GM12878 (cell line): Measurements from ENCODE around the gene B4GALT4. TPM values are rescaled to one million over a fixed set of nuclear protein-coding genes. Genes with fewer than 3 reads are reported as not detected.

Experiments
- ATAC-seq: fragments of 200-7000 bp; cut with Tn5 transposase; 3 replicates; pipeline ENCODE4 v1.9.1; 2020; ENCODE audit warnings: mild to moderate bottlenecking, moderate library complexity
- BruUV-seq: library from RNA; stranded (reverse); fragments of 400-500 nt; replicated peaks from 2 replicates; lab custom pipeline; 2021; lab: Mats Ljungman, UMichigan
- CTCF ChIA-PET: fragments of 300-600 bp; sonication (Branson Sonifier 250); formaldehyde crosslinking; extraction: SDS; loops from one replicate; lab custom pipeline; 2021; ENCODE audit warnings: inconsistent platforms; lab: Yijun Ruan, JAX
- POLR2A ChIA-PET: fragments of 350-600 bp; formaldehyde crosslinking; extraction: SDS; loops from one replicate; lab custom pipeline; 2021; ENCODE audit warnings: inconsistent platforms; lab: Charles Lee
- RAD21 ChIA-PET: fragments of 300-600 bp; sonication (Branson Sonifier 250); formaldehyde crosslinking; loops from one replicate; lab custom pipeline; 2023; ENCODE audit warnings: antibody characterized with exemption; ENCODE audit not compliant: unreplicated experiment; lab: Charles Lee
- SMC1A ChIA-PET: fragments of 300-600 bp; sonication (Branson Sonifier 250); formaldehyde crosslinking; loops from one replicate; lab custom pipeline; 2023; ENCODE audit not compliant: unreplicated experiment, uncharacterized antibody; lab: Charles Lee
- DNase-seq: peaks from one replicate; pipeline ENCODE4 v3.0.0-alpha.2; 2011; ENCODE audit warnings: low read depth, low spot score
- FAIRE-seq: peaks from 3 replicates; lab custom pipeline; 2011; peaks lifted over from hg19 to GRCh38; lab: Jason Lieb, UNC
- H2AFZ ChIP-seq: 2 replicates; pipeline ENCODE4 v1.6.0; 2011; ENCODE audit warnings: low read depth, low read length, control low read depth; ENCODE audit not compliant: control insufficient read depth
- H3K27ac ChIP-seq: 2 replicates; pipeline ENCODE4 v1.5.1; 2011; ENCODE audit warnings: control low read depth; ENCODE audit not compliant: control insufficient read depth, insufficient read depth
- H3K27me3 ChIP-seq, 2 experiments: replicated peaks in 1 of 2; 2 replicates each; pipeline versions ENCODE4 v1.6.0 to v1.6.1; 2011; ENCODE audit warnings: low read length in 1 of 2; ENCODE audit not compliant: control insufficient read depth in 2 of 2, insufficient read depth in 2 of 2
- H3K36me3 ChIP-seq, 2 experiments: 2 replicates each; pipeline ENCODE4 v1.5.1; 2011; ENCODE audit warnings: low read length in 1 of 2; ENCODE audit not compliant: control insufficient read depth in 2 of 2, insufficient read depth in 2 of 2
- H3K4me1 ChIP-seq: 2 replicates; pipeline ENCODE4 v1.6.1; 2011; ENCODE audit warnings: mild to moderate bottlenecking, low read length, moderate library complexity, mixed read lengths; ENCODE audit not compliant: control insufficient read depth, insufficient read depth
- H3K4me2 ChIP-seq: 2 replicates; pipeline ENCODE4 v1.6.0; 2011; ENCODE audit warnings: control low read depth; ENCODE audit not compliant: control insufficient read depth, insufficient read depth
- H3K4me3 ChIP-seq: fragments of 200-600 bp; sonication (generic); 2 replicates; pipeline ENCODE4 v1.5.1; 2016
- H3K79me2 ChIP-seq: 2 replicates; pipeline ENCODE4 v1.6.0; 2011; ENCODE audit warnings: low read length; ENCODE audit not compliant: control insufficient read depth, insufficient read depth
- H3K9ac ChIP-seq: 2 replicates; pipeline ENCODE4 v1.8.0; 2011; ENCODE audit warnings: low read length, control low read depth, mixed read lengths; ENCODE audit not compliant: control insufficient read depth, insufficient read depth
- H3K9me3 ChIP-seq: replicated peaks from 3 replicates; pipeline ENCODE4 v1.5.1; 2011; ENCODE audit warnings: mild to moderate bottlenecking, low read length; ENCODE audit not compliant: control insufficient read depth, insufficient read depth
- H4K20me1 ChIP-seq: 2 replicates; pipeline ENCODE4 v1.6.0; 2011; ENCODE audit not compliant: control insufficient read depth, insufficient read depth
- BACH1 ChIP-seq: fragments of 450-650 bp; IDR thresholded peaks from 2 replicates; pipeline ENCODE4 v1.6.1; 2017; ENCODE audit warnings: mild to moderate bottlenecking, borderline replicate concordance
- CBFB ChIP-seq: IDR thresholded peaks from 2 replicates; pipeline ENCODE4 v1.6.1; 2016; ENCODE audit warnings: antibody characterized with exemption, low read depth
- CREB1 ChIP-seq: IDR thresholded peaks from 2 replicates; pipeline ENCODE4 v1.6.1; 2012; ENCODE audit warnings: low read depth, mild to moderate bottlenecking, inconsistent platforms
- CUX1 ChIP-seq: IDR thresholded peaks from 2 replicates; pipeline ENCODE4 v1.6.1; 2012; ENCODE audit warnings: improper control_type of control experiment, low read depth, low read length; ENCODE audit not compliant: insufficient replicate concordance
- FOXK2 ChIP-seq: fragments of 450-650 bp; IDR thresholded peaks from 2 replicates; pipeline ENCODE4 v1.6.1; 2017; ENCODE audit warnings: mild to moderate bottlenecking, moderate library complexity
- HCFC1 ChIP-seq: fragments of 150-350 bp; IDR thresholded peaks from 2 replicates; pipeline ENCODE4 v1.6.1; 2014; ENCODE audit warnings: low read length
- HDGF ChIP-seq: fragments of 450-650 bp; IDR thresholded peaks from 2 replicates; pipeline ENCODE4 v1.6.1; 2016; ENCODE audit warnings: antibody characterized with exemption
- IRF4 ChIP-seq: IDR thresholded peaks from 2 replicates; pipeline ENCODE4 v1.6.1; 2011; ENCODE audit warnings: low read depth, low read length
- LARP7 ChIP-seq: fragments of 450-650 bp; IDR thresholded peaks from 2 replicates; pipeline ENCODE4 v1.6.1; 2017; ENCODE audit warnings: mild to moderate bottlenecking
- NFXL1 ChIP-seq: fragments of 450-650 bp; IDR thresholded peaks from 2 replicates; pipeline ENCODE4 v1.6.1; 2017; ENCODE audit warnings: antibody characterized with exemption, mild to moderate bottlenecking, borderline replicate concordance
- NFYB ChIP-seq: IDR thresholded peaks from 2 replicates; pipeline ENCODE4 v1.6.1; 2011; ENCODE audit warnings: low read depth, mild to moderate bottlenecking, low read length, improper control_type of control experiment, moderate library complexity; ENCODE audit not compliant: insufficient read depth
- PKNOX1 ChIP-seq: fragments of 450-650 bp; IDR thresholded peaks from 2 replicates; pipeline ENCODE4 v1.6.1; 2016; ENCODE audit warnings: mild to moderate bottlenecking
- POLR2AphosphoS5 ChIP-seq: IDR thresholded peaks from 2 replicates; pipeline ENCODE4 v1.6.1; 2011; ENCODE audit warnings: mild to moderate bottlenecking, low read length, inconsistent platforms
- SMAD1 ChIP-seq: fragments of 450-650 bp; IDR thresholded peaks from 2 replicates; pipeline ENCODE4 v1.6.1; 2018; ENCODE audit warnings: mild to moderate bottlenecking, low read depth; ENCODE audit not compliant: partially characterized antibody
- USF2 ChIP-seq: IDR thresholded peaks from 2 replicates; pipeline ENCODE4 v1.6.1; 2011; ENCODE audit warnings: low read depth, low read length, improper control_type of control experiment, borderline replicate concordance
- YY1 ChIP-seq: IDR thresholded peaks from 2 replicates; pipeline ENCODE4 v1.6.1; 2011; ENCODE audit warnings: low read depth, mild to moderate bottlenecking, low read length
- ZNF274 ChIP-seq: IDR thresholded peaks from one replicate; pipeline ENCODE4 v1.8.0; 2011; ENCODE audit not compliant: insufficient read length, insufficient read depth
- WGBS: methylation state at CpG from one replicate; pipeline ENCODE4 v1.1.6; 2016; ENCODE audit warnings: low lambda C conversion rate; ENCODE audit not compliant: insufficient replicate concordance, insufficient coverage; ENCODE audit errors: missing lambda C conversion rate; 5-methylcytosine and 5-hydroxymethylcytosine counted together
- in situ Hi-C: fragments of 300-500 bp; cut with MboI; formaldehyde crosslinking; loops from 9 replicates; pipeline ENCODE4 v1.14.3; 2018; ENCODE audit warnings: mixed read lengths
- intact Hi-C: fragments of 100-400 bp; cut with micrococcal nuclease; formaldehyde crosslinking; loops from one replicate; pipeline ENCODE4 v1.14.2; 2022; ENCODE audit not compliant: unreplicated experiment
- polyA plus RNA-seq, 11 experiments: library from polyadenylated mRNA; depleted of rRNA in 4 of 11; unstranded in 6 of 11; stranded (reverse) in 5 of 11; fragments of >200 nt; fragmentation: Nextera tagmentation in 4 of 11; fragmentation: Illumina TruSeq in 1 of 11; extraction: Ambion mirVana in 4 of 11; extraction: Trizol in 1 of 11; gene quantifications; 1 replicate in 1 of 11; 2 replicates in 10 of 11; pipeline versions ENCODE4 v1.2.1 to v1.2.3, GENCODE V29; 2011 to 2016; ENCODE audit warnings: inconsistent platforms in 2 of 11, missing spikeins in 2 of 11, low read depth in 1 of 11
- total RNA-seq, 4 experiments: library from RNA; depleted of rRNA in 3 of 4; stranded (reverse); fragments of >200 nt in 3 of 4; fragmentation: Illumina TruSeq in 1 of 4; extraction: Trizol in 1 of 4; gene quantifications; 2 replicates each; pipeline versions ENCODE4 v1.2.1 to v1.2.3, GENCODE V29; 2013 to 2021

Gene B4GALT4
- total and polyA plus RNA-seq, 10 of the 15 experiments (the other 5 are each of a cell fraction or from before 2014, with no cell fraction given): 8.8 to 16.7 (median 13.1) TPM

GRCh38 chr3:119173325-119173724 is 67.4 kb downstream of the B4GALT4 start, which contains the start of gene UPK1B:
UPK1B (plus strand) TSS chr3:119173598; CDS start chr3:119186742, 13,144 bp downstream.
- intact Hi-C loops: no loop called here
- WGBS: 61% methylated on average over 13 of the region's 13 CpGs
- FAIRE-seq (no peak), ATAC-seq (no peak), DNase-seq (no peak)
- CTCF ChIA-PET: no interaction called here
- RAD21 ChIA-PET: no interaction called here
- H2AFZ ChIP-seq: no peak within 1 kb of the TSS
- no peaks in the 10 kb centered on the region for H4K20me1 ChIP-seq
- H3K27me3 ChIP-seq: no peaks in the 10 kb centered on the region; a peak in 1 of 4 replicates
- no peak within 1 kb of the TSS for H3K27ac ChIP-seq
- POLR2A ChIA-PET: no interaction called here
- SMC1A ChIA-PET: no interaction called here
- no peaks in the 10 kb centered on the region for H3K9me3 ChIP-seq
- H3K9ac ChIP-seq: no peak within 1 kb of the TSS
- no peak within 1 kb of the TSS for H3K4me2 ChIP-seq
- in situ Hi-C loops: no loop called here
- no peaks in the 10 kb centered on the region for H3K36me3 ChIP-seq
- no TSS peak for BruUV-seq
- no peaks in the 10 kb centered on the region for H3K4me1 ChIP-seq
- H3K4me3 ChIP-seq: no peak within 1 kb of the TSS
- no peaks in the 10 kb centered on the region for H3K79me2 ChIP-seq
- TF ChIP-seq YY1 (no peak), CBFB (no peak), NFXL1 (no peak), SMAD1 (no peak), PKNOX1 (no peak), POLR2AphosphoS5 (no peak), BACH1 (no peak), NFYB (no peak), USF2 (no peak), CREB1 (no peak), HCFC1 (no peak), CUX1 (no peak), ZNF274 (no peak), LARP7 (no peak), FOXK2 (no peak), IRF4 (no peak), HDGF (no peak)
